ENCODE data around the gene SORCS1. TPM values are rescaled to one million over a fixed set of nuclear protein-coding genes. Genes with fewer than 3 reads are reported as not detected.

SORCS1 gene
- total and polyA plus RNA-seq, 3 donors from 2014 or later: 2.6 to 9.6 (median 4.6) TPM

DNA sequence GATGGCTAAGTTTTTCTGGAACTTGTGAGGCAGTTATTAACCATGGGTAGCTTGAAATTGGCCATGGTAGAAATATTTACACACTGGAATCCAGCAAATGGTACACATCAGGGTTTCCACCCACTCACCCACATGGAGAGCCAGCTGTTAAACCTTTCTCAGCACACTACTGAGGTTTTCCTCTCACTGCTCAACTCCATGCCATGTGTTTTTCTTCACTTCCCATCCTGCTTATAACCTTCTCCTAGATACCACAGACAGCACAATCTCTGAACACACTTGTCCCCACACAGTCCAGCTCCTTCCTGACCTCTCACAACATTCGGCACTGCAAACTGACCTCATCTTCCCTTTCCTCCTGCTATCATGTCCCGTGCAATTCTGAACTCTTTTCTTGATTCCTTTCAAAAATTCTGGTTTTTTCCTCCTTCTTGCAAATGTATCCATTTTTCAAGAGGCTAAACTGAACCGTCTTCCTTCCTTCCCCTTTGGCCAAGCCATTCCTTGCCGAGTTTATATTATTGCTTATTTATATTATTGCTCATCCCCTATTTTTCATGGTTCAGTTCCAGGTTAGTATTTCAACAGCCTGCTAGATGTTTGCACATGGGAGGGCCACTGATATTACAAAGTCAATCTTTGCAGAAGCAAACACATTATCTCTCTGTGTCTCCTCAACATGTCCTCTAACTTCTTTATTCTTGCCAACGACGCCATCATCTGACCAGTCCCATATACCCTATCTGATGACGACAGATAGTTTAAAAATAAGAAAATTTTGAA is 606.4 kb downstream of the SORCS1 start:
- Histone ChIP-seq H3K27me3 (no peaks in the 10 kb centered on the region), H3K9me3 (no peaks in the 10 kb centered on the region), H3K4me1 (no peaks in the 10 kb centered on the region), H3K27ac (no peak overlapping the region), H3K36me3 (ENCODE audit: low read depth, missing control alignments) (no peaks in the 10 kb centered on the region), H3K4me3 (no peak overlapping the region)
- WGBS, 2 donors: 81 to 83% methylated on average over 7 of the region's 7 CpGs
- intact Hi-C loops (cut with DNase I; ENCODE audit: low total_unique reads): no loop called here
- no peak for DNase-seq
- TF ChIP-seq POLR2A (IDR thresholded peaks at IDR 0.05): no peak
- TF ChIP-seq, protein P1, sequence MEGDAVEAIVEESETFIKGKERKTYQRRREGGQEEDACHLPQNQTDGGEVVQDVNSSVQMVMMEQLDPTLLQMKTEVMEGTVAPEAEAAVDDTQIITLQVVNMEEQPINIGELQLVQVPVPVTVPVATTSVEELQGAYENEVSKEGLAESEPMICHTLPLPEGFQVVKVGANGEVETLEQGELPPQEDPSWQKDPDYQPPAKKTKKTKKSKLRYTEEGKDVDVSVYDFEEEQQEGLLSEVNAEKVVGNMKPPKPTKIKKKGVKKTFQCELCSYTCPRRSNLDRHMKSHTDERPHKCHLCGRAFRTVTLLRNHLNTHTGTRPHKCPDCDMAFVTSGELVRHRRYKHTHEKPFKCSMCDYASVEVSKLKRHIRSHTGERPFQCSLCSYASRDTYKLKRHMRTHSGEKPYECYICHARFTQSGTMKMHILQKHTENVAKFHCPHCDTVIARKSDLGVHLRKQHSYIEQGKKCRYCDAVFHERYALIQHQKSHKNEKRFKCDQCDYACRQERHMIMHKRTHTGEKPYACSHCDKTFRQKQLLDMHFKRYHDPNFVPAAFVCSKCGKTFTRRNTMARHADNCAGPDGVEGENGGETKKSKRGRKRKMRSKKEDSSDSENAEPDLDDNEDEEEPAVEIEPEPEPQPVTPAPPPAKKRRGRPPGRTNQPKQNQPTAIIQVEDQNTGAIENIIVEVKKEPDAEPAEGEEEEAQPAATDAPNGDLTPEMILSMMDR (IDR thresholded peaks at IDR 0.05): no peak

GRCh38 chr10:106557053-106557452 is 607.5 kb downstream of the SORCS1 start:
- DNase-seq: no peak
- H3K9me3 ChIP-seq: no peaks in the 10 kb centered on the region
- H3K36me3 ChIP-seq (ENCODE audit: low read depth, missing control alignments): no peaks in the 10 kb centered on the region
- no peaks in the 10 kb centered on the region for H3K27me3 ChIP-seq
- intact Hi-C loops (cut with DNase I; ENCODE audit: low total_unique reads): no loop called here
- no peak overlapping the region for H3K27ac ChIP-seq
- no peaks in the 10 kb centered on the region for H3K4me1 ChIP-seq
- no peak for TF ChIP-seq POLR2A (IDR thresholded peaks at IDR 0.05)
- TF ChIP-seq, protein P1 (IDR thresholded peaks at IDR 0.05): no peak
- no peak overlapping the region for H3K4me3 ChIP-seq

GRCh38 chr10:106555599-106555998 is 608.9 kb downstream of the SORCS1 start:
- no peak for DNase-seq

GRCh38 chr10:106551501-106552062 is 612.9 kb downstream of the SORCS1 start:
- H3K4me1 ChIP-seq: no peaks in the 10 kb centered on the region
- H3K27ac ChIP-seq: no peak overlapping the region
- H3K4me3 ChIP-seq: no peak overlapping the region
- H3K27me3 ChIP-seq: no peaks in the 10 kb centered on the region
- no peaks in the 10 kb centered on the region for H3K36me3 ChIP-seq (ENCODE audit: low read depth, missing control alignments)
- intact Hi-C loops (cut with DNase I; ENCODE audit: low total_unique reads): no loop called here
- no peak for DNase-seq
- WGBS, 2 donors: 77 to 88% methylated on average over 4 of the region's 4 CpGs
- H3K9me3 ChIP-seq: no peaks in the 10 kb centered on the region
- no peak for TF ChIP-seq POLR2A (IDR thresholded peaks at IDR 0.05)
- TF ChIP-seq, protein P1 (IDR thresholded peaks at IDR 0.05): no peak

More at GRCh38 chr10:106555599-106555998, 608.9 kb downstream of the SORCS1 start:
- Histone ChIP-seq H3K36me3 (ENCODE audit: low read depth, missing control alignments) (no peaks in the 10 kb centered on the region), H3K4me3 (no peak overlapping the region), H3K4me1 (no peaks in the 10 kb centered on the region), H3K27me3 (no peaks in the 10 kb centered on the region), H3K9me3 (no peaks in the 10 kb centered on the region), H3K27ac (no peak overlapping the region)
- no peak for TF ChIP-seq POLR2A (IDR thresholded peaks at IDR 0.05)
- TF ChIP-seq, protein P1 (IDR thresholded peaks at IDR 0.05): no peak
- WGBS, 2 donors: 75 to 77% methylated on average over 2 of the region's 2 CpGs
- intact Hi-C loops (cut with DNase I; ENCODE audit: low total_unique reads): no loop called here
